K562 (cell line): ENCODE measurements around the gene CNPY4. TPM values are rescaled to one million over a fixed set of nuclear protein-coding genes. Genes with fewer than 3 reads are reported as not detected.

Experiments
- ARID1B ChIP-seq: fragments of 450-650 bp; IDR thresholded peaks from 2 replicates; pipeline ENCODE4 v1.6.1; 2016; ENCODE audit warnings: antibody characterized with exemption, mild to moderate bottlenecking, inconsistent platforms
- ETS2 ChIP-seq: IDR thresholded peaks from 2 replicates; pipeline ENCODE4 v1.6.1; 2016; ENCODE audit warnings: borderline replicate concordance, missing genetic modification characterization, mild to moderate bottlenecking, moderate library complexity, missing compliant biosample characterization; ENCODE audit not compliant: poor library complexity, severe bottlenecking
- ETV1 ChIP-seq: fragments of 450-650 bp; conservative IDR thresholded peaks from 2 replicates; pipeline ENCODE4 v1.6.1; 2016; ENCODE audit warnings: missing genetic modification characterization, control low read depth, low read depth, missing compliant biosample characterization
- HLTF ChIP-seq: fragments of 450-650 bp; IDR thresholded peaks from 2 replicates; pipeline ENCODE4 v1.6.1; 2016
- KLF16 ChIP-seq: IDR thresholded peaks from 2 replicates; pipeline ENCODE4 v1.6.1; 2016; ENCODE audit warnings: antibody characterized with exemption
- RAD51 ChIP-seq: fragments of 450-650 bp; IDR thresholded peaks from 2 replicates; pipeline ENCODE4 v1.7.1; 2016; ENCODE audit warnings: low read depth, mild to moderate bottlenecking, borderline replicate concordance
- RCOR1 ChIP-seq, 2 experiments: IDR thresholded peaks; 2 replicates each; pipeline ENCODE4 v1.6.1; 2012; ENCODE audit warnings: low read depth in 2 of 2, low read length in 2 of 2, borderline replicate concordance in 1 of 2, improper control_type of control experiment in 1 of 2
- SREBF2 ChIP-seq: sonication (generic); formaldehyde crosslinking; IDR thresholded peaks from 2 replicates; pipeline ENCODE4 v1.4.0; 2020; ENCODE audit warnings: mild to moderate bottlenecking, missing genetic modification reagents
- TEAD1 ChIP-seq, 2 experiments: fragments of 450-650 bp in 1 of 2; sonication (generic) in 1 of 2; formaldehyde crosslinking; IDR thresholded peaks; 2 replicates each; pipeline versions ENCODE4 v1.4.0 to v1.8.0; 2020 to 2022; ENCODE audit warnings: mild to moderate bottlenecking in 2 of 2, missing genetic modification reagents in 1 of 2
- TRIM25 ChIP-seq: fragments of 450-650 bp; IDR thresholded peaks from 2 replicates; pipeline ENCODE4 v1.7.0; 2016; ENCODE audit warnings: borderline replicate concordance
- ZC3H11A ChIP-seq: IDR thresholded peaks from 2 replicates; pipeline ENCODE4 v1.6.1; 2012; ENCODE audit warnings: low read depth, low read length, improper control_type of control experiment
- ZNF41 ChIP-seq: fragments of 250-450 bp; sonication (Bioruptor Pico); conservative IDR thresholded peaks from 2 replicates; pipeline ENCODE4 v1.4.0; 2020; ENCODE audit warnings: mild to moderate bottlenecking
- ZNF668 ChIP-seq: fragments of 250-450 bp; sonication (Bioruptor Pico); IDR thresholded peaks from 2 replicates; pipeline ENCODE4 v1.8.0; 2022; ENCODE audit warnings: mild to moderate bottlenecking, inconsistent platforms
- polyA plus RNA-seq, 8 experiments: library from polyadenylated mRNA; depleted of rRNA in 4 of 8; stranded (reverse) in 5 of 8; unstranded in 3 of 8; fragments of >200 nt; fragmentation: Nextera tagmentation in 2 of 8; fragmentation: Illumina TruSeq in 1 of 8; extraction: Ambion mirVana in 2 of 8; extraction: Trizol in 1 of 8; gene quantifications; 2 replicates each; pipeline versions ENCODE4 v1.2.1 to v1.2.3, GENCODE V29; 2011 to 2014; ENCODE audit warnings: inconsistent platforms in 1 of 8, missing spikeins in 1 of 8
- total RNA-seq, 7 experiments: library from RNA; depleted of rRNA in 6 of 7; stranded (reverse); fragments of >200 nt in 6 of 7; fragmentation: Illumina TruSeq in 2 of 7; extraction: Trizol in 2 of 7; gene quantifications; 2 replicates each; pipeline versions ENCODE4 v1.2.1 to v1.2.3, GENCODE V29; 2011 to 2021; ENCODE audit warnings: low replicate concordance in 1 of 7
- TF ChIP-seq, protein P1 (sequence below), 2 experiments: fragments of 450-650 bp; formaldehyde crosslinking in 1 of 2; IDR thresholded peaks; 2 replicates each; pipeline versions ENCODE4 v1.4.0 to v1.6.1; 2014 to 2020; ENCODE audit warnings: mild to moderate bottlenecking in 2 of 2, borderline replicate concordance in 1 of 2, low read depth in 1 of 2
- TF ChIP-seq, protein P2 (sequence below): sonication (generic); formaldehyde crosslinking; IDR thresholded peaks from 2 replicates; pipeline ENCODE4 v1.8.1; 2023; ENCODE audit warnings: mild to moderate bottlenecking, missing genetic modification reagents

The CNPY4 gene
- total and polyA plus RNA-seq, 9 of the 15 experiments (the other 6 are each of a cell fraction or from before 2014, with no cell fraction given) = 1.9 to 11.2 (median 7.0) TPM

DNA sequence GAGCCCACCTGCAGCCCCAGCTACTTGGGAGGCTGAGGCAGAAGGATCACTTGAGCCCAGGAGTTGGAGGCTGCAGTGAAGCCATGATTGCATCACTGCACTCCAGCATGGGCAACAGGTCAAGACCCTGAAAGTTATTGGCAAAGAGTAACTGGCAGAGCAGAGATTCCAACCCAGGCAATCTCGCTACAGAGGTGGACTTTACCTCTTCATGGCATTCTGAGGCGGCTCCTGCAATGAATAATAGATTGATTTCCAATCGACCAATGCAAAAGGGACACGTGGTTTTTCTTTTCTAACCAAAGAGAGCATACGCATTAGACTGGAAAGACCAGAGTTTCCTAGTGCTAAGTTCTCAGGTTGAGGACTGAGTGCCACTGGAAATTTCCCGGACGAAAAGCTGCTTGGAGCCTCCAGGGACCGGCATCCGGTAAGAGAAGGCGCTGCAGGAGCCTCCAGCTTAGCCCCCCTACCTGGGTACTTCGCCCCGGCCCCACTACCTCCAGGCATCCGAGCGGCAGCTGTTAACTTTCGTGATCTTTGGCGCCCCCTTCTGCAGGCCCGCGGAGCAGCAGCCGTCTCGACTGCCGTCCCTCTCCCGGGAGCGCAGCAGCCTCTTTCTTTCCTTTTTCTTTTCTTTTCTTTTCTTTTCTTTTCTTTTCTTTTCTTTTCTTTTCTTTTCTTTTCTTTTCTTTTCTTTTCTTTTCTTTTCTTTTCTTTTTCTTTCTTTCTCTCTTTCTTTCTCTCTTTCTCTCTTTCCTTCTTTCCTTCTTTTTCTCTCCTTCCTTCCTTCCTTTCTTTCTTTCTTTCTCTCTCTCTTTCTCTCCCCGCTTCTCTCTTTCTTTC lies 11.4 kb downstream of the CNPY4 start (continued):
- TF ChIP-seq, protein P1, sequence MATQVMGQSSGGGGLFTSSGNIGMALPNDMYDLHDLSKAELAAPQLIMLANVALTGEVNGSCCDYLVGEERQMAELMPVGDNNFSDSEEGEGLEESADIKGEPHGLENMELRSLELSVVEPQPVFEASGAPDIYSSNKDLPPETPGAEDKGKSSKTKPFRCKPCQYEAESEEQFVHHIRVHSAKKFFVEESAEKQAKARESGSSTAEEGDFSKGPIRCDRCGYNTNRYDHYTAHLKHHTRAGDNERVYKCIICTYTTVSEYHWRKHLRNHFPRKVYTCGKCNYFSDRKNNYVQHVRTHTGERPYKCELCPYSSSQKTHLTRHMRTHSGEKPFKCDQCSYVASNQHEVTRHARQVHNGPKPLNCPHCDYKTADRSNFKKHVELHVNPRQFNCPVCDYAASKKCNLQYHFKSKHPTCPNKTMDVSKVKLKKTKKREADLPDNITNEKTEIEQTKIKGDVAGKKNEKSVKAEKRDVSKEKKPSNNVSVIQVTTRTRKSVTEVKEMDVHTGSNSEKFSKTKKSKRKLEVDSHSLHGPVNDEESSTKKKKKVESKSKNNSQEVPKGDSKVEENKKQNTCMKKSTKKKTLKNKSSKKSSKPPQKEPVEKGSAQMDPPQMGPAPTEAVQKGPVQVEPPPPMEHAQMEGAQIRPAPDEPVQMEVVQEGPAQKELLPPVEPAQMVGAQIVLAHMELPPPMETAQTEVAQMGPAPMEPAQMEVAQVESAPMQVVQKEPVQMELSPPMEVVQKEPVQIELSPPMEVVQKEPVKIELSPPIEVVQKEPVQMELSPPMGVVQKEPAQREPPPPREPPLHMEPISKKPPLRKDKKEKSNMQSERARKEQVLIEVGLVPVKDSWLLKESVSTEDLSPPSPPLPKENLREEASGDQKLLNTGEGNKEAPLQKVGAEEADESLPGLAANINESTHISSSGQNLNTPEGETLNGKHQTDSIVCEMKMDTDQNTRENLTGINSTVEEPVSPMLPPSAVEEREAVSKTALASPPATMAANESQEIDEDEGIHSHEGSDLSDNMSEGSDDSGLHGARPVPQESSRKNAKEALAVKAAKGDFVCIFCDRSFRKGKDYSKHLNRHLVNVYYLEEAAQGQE (IDR thresholded peaks at IDR 0.05; ENCODE audit: borderline replicate concordance) = peak; percentile 85
- TF ChIP-seq, protein P1 (CRISPR knock-in tag; IDR thresholded peaks at IDR 0.05; ENCODE audit: low read depth) = no peak
- TF ChIP-seq RCOR1 (IDR thresholded peaks at IDR 0.05; ENCODE audit: borderline replicate concordance in 1 of 2, low read depth in 2 of 2, low read length in 2 of 2) (peak in 1 of 2 experiments; percentile 33; a peak in 1 of 4 replicates), SREBF2 (CRISPR knock-in tag) (no peak), RAD51 (peak; percentile 68; the same call in 1 of the 2 replicates), ZNF41 (0 out of 2 replicates have a peak, but pooled peaks have one; percentile 35), ARID1B (no peak; the same call in none of the 2 replicates), KLF16 (peak; percentile 46; the same call in 1 of the 2 replicates), ETS2 (tag) (no peak), ETV1 (tag) (no peak), HLTF (peak; percentile 83; the same call in 1 of the 2 replicates), ZNF668 (CRISPR knock-in tag) (no peak), TEAD1 (CRISPR knock-in tag; IDR thresholded peaks at IDR 0.05) (peak in 1 of 2 experiments; percentile 8; a peak in 1 of 4 replicates), TRIM25 (peak; percentile 93; the same call in 1 of the 2 replicates), ZC3H11A (peak; percentile 38; the same call in 1 of the 2 replicates)
- TF ChIP-seq, protein P2, sequence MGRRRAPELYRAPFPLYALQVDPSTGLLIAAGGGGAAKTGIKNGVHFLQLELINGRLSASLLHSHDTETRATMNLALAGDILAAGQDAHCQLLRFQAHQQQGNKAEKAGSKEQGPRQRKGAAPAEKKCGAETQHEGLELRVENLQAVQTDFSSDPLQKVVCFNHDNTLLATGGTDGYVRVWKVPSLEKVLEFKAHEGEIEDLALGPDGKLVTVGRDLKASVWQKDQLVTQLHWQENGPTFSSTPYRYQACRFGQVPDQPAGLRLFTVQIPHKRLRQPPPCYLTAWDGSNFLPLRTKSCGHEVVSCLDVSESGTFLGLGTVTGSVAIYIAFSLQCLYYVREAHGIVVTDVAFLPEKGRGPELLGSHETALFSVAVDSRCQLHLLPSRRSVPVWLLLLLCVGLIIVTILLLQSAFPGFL (CRISPR knock-in tag) = no peak
